Activated naive CD4-positive, alpha-beta T cell treated with anti-CD3 and anti-CD28 coated beads, Interleukin-2, amount 50 U/mL, for 24 hours (primary cell): Measurements from ENCODE around the gene ACAD8.

Experiments used
- H3K27ac Mint-ChIP-seq: one replicate; pipeline ENCODE4 v1.8.0; 2021; ENCODE audit warnings: mild to moderate bottlenecking, mixed read lengths
- H3K27me3 Mint-ChIP-seq: one replicate; pipeline ENCODE4 v1.8.0; 2021; ENCODE audit warnings: mixed read lengths
- H3K36me3 Mint-ChIP-seq: one replicate; pipeline ENCODE4 v1.8.0; 2021; ENCODE audit warnings: mixed read lengths
- H3K4me1 Mint-ChIP-seq: one replicate; pipeline ENCODE4 v1.8.0; 2021; ENCODE audit warnings: mixed read lengths
- H3K4me3 Mint-ChIP-seq: one replicate; pipeline ENCODE4 v1.8.0; 2021; ENCODE audit warnings: mild to moderate bottlenecking, mixed read lengths
- H3K9me3 Mint-ChIP-seq: one replicate; pipeline ENCODE4 v1.8.0; 2021; ENCODE audit warnings: mixed read lengths

ACAD8 gene

GRCh38 chr11:134253188-134253993 is at the start of gene ACAD8, which contains the start of gene THYN1:
Gene ACAD8, plus strand, starts transcription at chr11:134253568. Its CDS starts 33 bp downstream, at chr11:134253601.
Gene THYN1, minus strand, starts transcription at chr11:134253352. Its CDS starts 470 bp downstream, at chr11:134252882.
- peak within 1 kb of the TSS; percentile 98 for H3K4me3 Mint-ChIP-seq
- no peaks in the 10 kb centered on the region for H3K36me3 Mint-ChIP-seq
- peaks cover 34% of the 10 kb centered on the region for H3K4me1 Mint-ChIP-seq
- H3K9me3 Mint-ChIP-seq: no peaks in the 10 kb centered on the region
- H3K27ac Mint-ChIP-seq: peak within 1 kb of the TSS; percentile 93
- H3K27me3 Mint-ChIP-seq: no peaks in the 10 kb centered on the region

GRCh38 chr11:134205729-134206128 is 47.6 kb upstream of the ACAD8 start:
- H3K27ac Mint-ChIP-seq: no peak overlapping the region

GRCh38 chr11:134206185-134206584 is 47.2 kb upstream of the ACAD8 start:
- Mint-ChIP-seq H3K36me3 (peaks cover 25% of the 10 kb centered on the region), H3K4me1 (no peaks in the 10 kb centered on the region), H3K27me3 (no peaks in the 10 kb centered on the region), H3K9me3 (no peaks in the 10 kb centered on the region), H3K27ac (no peak overlapping the region), H3K4me3 (no peak overlapping the region)

More at GRCh38 chr11:134205729-134206128, 47.6 kb upstream of the ACAD8 start:
- H3K36me3 Mint-ChIP-seq: peaks cover 25% of the 10 kb centered on the region
- H3K4me3 Mint-ChIP-seq: no peak overlapping the region
- no peaks in the 10 kb centered on the region for H3K27me3 Mint-ChIP-seq
- no peaks in the 10 kb centered on the region for H3K9me3 Mint-ChIP-seq
- no peaks in the 10 kb centered on the region for H3K4me1 Mint-ChIP-seq

- H3K9me3 Mint-ChIP-seq: no peaks in the 10 kb centered on the region
- peaks cover 7% of the 10 kb centered on the region for H3K4me1 Mint-ChIP-seq
- H3K4me3 Mint-ChIP-seq: no peak overlapping the region
- peaks cover 24% of the 10 kb centered on the region for H3K36me3 Mint-ChIP-seq
- H3K27me3 Mint-ChIP-seq: no peaks in the 10 kb centered on the region
- no peak overlapping the region for H3K27ac Mint-ChIP-seq
These were observed 45.7 kb upstream of the ACAD8 start for GRCh38 chr11:134207538-134208239.

- Mint-ChIP-seq H3K9me3 (no peaks in the 10 kb centered on the region), H3K4me3 (no peak overlapping the region), H3K27ac (no peak overlapping the region), H3K36me3 (peaks cover 24% of the 10 kb centered on the region), H3K4me1 (peaks cover 56% of the 10 kb centered on the region), H3K27me3 (no peaks in the 10 kb centered on the region)
These were observed 37.5 kb upstream of the ACAD8 start for GRCh38 chr11:134215836-134216235.

- Mint-ChIP-seq H3K4me3 (no peak overlapping the region), H3K27me3 (no peaks in the 10 kb centered on the region), H3K9me3 (no peaks in the 10 kb centered on the region), H3K27ac (no peak overlapping the region), H3K4me1 (peaks cover 60% of the 10 kb centered on the region), H3K36me3 (peaks cover 24% of the 10 kb centered on the region)
These were observed 36.6 kb upstream of the ACAD8 start for GRCh38 chr11:134216816-134217215.

GRCh38 chr11:134223121-134223520 is 30.2 kb upstream of the ACAD8 start:
- H3K36me3 Mint-ChIP-seq: peaks cover 15% of the 10 kb centered on the region

GRCh38 chr11:134223836-134224709 is 29.3 kb upstream of the ACAD8 start, which contains the start of the genes NCAPD3 and VPS26B:
Gene NCAPD3, minus strand, starts transcription at chr11:134223967. Its CDS starts 41 bp downstream, at chr11:134223926.
Gene VPS26B, plus strand, starts transcription at chr11:134224671. Its CDS starts 452 bp downstream, at chr11:134225123.
- Mint-ChIP-seq H3K27me3 (no peaks in the 10 kb centered on the region), H3K36me3 (peaks cover 8% of the 10 kb centered on the region), H3K4me1 (peaks cover 68% of the 10 kb centered on the region), H3K27ac (peak within 1 kb of the TSS; percentile 96), H3K9me3 (no peaks in the 10 kb centered on the region), H3K4me3 (peak within 1 kb of the TSS; percentile 96)

More at GRCh38 chr11:134223121-134223520, 30.2 kb upstream of the ACAD8 start:
- Mint-ChIP-seq H3K27ac (peak overlapping the region; percentile 94), H3K4me3 (peak overlapping the region; percentile 96), H3K4me1 (peaks cover 68% of the 10 kb centered on the region), H3K9me3 (no peaks in the 10 kb centered on the region), H3K27me3 (no peaks in the 10 kb centered on the region)

GRCh38 chr11:134224710-134225664 is 28.4 kb upstream of the ACAD8 start:
- peaks cover 74% of the 10 kb centered on the region for H3K4me1 Mint-ChIP-seq
- H3K27me3 Mint-ChIP-seq: no peaks in the 10 kb centered on the region
- peaks cover 7% of the 10 kb centered on the region for H3K36me3 Mint-ChIP-seq
- H3K9me3 Mint-ChIP-seq: no peaks in the 10 kb centered on the region
- peak overlapping the region; percentile 94 for H3K27ac Mint-ChIP-seq
- peak overlapping the region; percentile 93 for H3K4me3 Mint-ChIP-seq

GRCh38 chr11:134226806-134227325 is 26.5 kb upstream of the ACAD8 start:
- Mint-ChIP-seq H3K4me3 (peak overlapping the region; percentile 49), H3K9me3 (no peaks in the 10 kb centered on the region), H3K4me1 (peaks cover 78% of the 10 kb centered on the region), H3K27ac (no peak overlapping the region), H3K36me3 (peaks cover 3% of the 10 kb centered on the region), H3K27me3 (no peaks in the 10 kb centered on the region)

- Mint-ChIP-seq H3K4me3 (no peak overlapping the region), H3K4me1 (peaks cover 76% of the 10 kb centered on the region), H3K27me3 (no peaks in the 10 kb centered on the region), H3K27ac (no peak overlapping the region), H3K9me3 (no peaks in the 10 kb centered on the region), H3K36me3 (peaks cover 3% of the 10 kb centered on the region)
These were observed 24.7 kb upstream of the ACAD8 start for GRCh38 chr11:134228625-134229024.

- Mint-ChIP-seq H3K4me1 (peaks cover 76% of the 10 kb centered on the region), H3K36me3 (peaks cover 3% of the 10 kb centered on the region), H3K4me3 (peak overlapping the region; percentile 47), H3K27me3 (no peaks in the 10 kb centered on the region), H3K27ac (no peak overlapping the region), H3K9me3 (no peaks in the 10 kb centered on the region)
These were observed 24.1 kb upstream of the ACAD8 start for GRCh38 chr11:134229126-134229790.

- Mint-ChIP-seq H3K9me3 (no peaks in the 10 kb centered on the region), H3K4me1 (peaks cover 73% of the 10 kb centered on the region), H3K27ac (peak overlapping the region; percentile 65), H3K4me3 (no peak overlapping the region), H3K36me3 (peaks cover 6% of the 10 kb centered on the region), H3K27me3 (no peaks in the 10 kb centered on the region)
These were observed 23.0 kb upstream of the ACAD8 start for GRCh38 chr11:134230339-134230738.
